PFSK-1 (cell line): ENCODE data around the gene PHRF1.

Experiments
- FOXP2 ChIP-seq: optimal IDR thresholded peaks from 2 replicates; pipeline ENCODE3; 2011; ENCODE audit warnings: borderline replicate concordance, control low read depth, inconsistent platforms; ENCODE audit not compliant: insufficient read depth; ENCODE audit errors: extremely low read length, extremely low read depth
- POLR2AphosphoS5 ChIP-seq: IDR thresholded peaks from 2 replicates; pipeline ENCODE4 v1.6.1; 2012; ENCODE audit warnings: low read depth, mild to moderate bottlenecking, control low read depth, low read length, moderate library complexity
- SIN3A ChIP-seq: IDR thresholded peaks from 2 replicates; pipeline ENCODE4 v1.6.1; 2012; ENCODE audit warnings: mild to moderate bottlenecking, low read length, moderate library complexity, borderline replicate concordance; ENCODE audit not compliant: insufficient read depth
- TAF1 ChIP-seq: IDR thresholded peaks from 2 replicates; pipeline ENCODE4 v1.6.1; 2012; ENCODE audit warnings: low read length, control low read depth, borderline replicate concordance; ENCODE audit not compliant: insufficient read depth
- TF ChIP-seq, protein P1 (sequence below), 2 experiments: IDR thresholded peaks; 2 replicates each; pipeline versions ENCODE4 v1.6.1 to v1.8.0; 2011 to 2012; ENCODE audit warnings: low read depth in 2 of 2, low read length in 2 of 2, control low read depth in 1 of 2, inconsistent platforms in 1 of 2, mild to moderate bottlenecking in 1 of 2, moderate library complexity in 1 of 2; ENCODE audit not compliant: insufficient read depth in 1 of 2

Gene PHRF1

GRCh38 chr11:615504-616319 lies 39.4 kb downstream of the PHRF1 start, which contains the start of gene IRF7:
Gene IRF7, minus strand, starts transcription at chr11:615950. Its CDS starts 586 bp downstream, at chr11:615364.
- TF ChIP-seq FOXP2: no peak
- TF ChIP-seq, protein P1, sequence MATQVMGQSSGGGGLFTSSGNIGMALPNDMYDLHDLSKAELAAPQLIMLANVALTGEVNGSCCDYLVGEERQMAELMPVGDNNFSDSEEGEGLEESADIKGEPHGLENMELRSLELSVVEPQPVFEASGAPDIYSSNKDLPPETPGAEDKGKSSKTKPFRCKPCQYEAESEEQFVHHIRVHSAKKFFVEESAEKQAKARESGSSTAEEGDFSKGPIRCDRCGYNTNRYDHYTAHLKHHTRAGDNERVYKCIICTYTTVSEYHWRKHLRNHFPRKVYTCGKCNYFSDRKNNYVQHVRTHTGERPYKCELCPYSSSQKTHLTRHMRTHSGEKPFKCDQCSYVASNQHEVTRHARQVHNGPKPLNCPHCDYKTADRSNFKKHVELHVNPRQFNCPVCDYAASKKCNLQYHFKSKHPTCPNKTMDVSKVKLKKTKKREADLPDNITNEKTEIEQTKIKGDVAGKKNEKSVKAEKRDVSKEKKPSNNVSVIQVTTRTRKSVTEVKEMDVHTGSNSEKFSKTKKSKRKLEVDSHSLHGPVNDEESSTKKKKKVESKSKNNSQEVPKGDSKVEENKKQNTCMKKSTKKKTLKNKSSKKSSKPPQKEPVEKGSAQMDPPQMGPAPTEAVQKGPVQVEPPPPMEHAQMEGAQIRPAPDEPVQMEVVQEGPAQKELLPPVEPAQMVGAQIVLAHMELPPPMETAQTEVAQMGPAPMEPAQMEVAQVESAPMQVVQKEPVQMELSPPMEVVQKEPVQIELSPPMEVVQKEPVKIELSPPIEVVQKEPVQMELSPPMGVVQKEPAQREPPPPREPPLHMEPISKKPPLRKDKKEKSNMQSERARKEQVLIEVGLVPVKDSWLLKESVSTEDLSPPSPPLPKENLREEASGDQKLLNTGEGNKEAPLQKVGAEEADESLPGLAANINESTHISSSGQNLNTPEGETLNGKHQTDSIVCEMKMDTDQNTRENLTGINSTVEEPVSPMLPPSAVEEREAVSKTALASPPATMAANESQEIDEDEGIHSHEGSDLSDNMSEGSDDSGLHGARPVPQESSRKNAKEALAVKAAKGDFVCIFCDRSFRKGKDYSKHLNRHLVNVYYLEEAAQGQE (IDR thresholded peaks at IDR 0.05; ENCODE audit: insufficient read depth in 1 of 2, low read depth in 2 of 2, low read length in 2 of 2): no peak
- TF ChIP-seq SIN3A: no peak
- peak; percentile 52; the same call in 1 of the 2 replicates for TF ChIP-seq TAF1
- peak; percentile 99 for TF ChIP-seq POLR2AphosphoS5

DNA sequence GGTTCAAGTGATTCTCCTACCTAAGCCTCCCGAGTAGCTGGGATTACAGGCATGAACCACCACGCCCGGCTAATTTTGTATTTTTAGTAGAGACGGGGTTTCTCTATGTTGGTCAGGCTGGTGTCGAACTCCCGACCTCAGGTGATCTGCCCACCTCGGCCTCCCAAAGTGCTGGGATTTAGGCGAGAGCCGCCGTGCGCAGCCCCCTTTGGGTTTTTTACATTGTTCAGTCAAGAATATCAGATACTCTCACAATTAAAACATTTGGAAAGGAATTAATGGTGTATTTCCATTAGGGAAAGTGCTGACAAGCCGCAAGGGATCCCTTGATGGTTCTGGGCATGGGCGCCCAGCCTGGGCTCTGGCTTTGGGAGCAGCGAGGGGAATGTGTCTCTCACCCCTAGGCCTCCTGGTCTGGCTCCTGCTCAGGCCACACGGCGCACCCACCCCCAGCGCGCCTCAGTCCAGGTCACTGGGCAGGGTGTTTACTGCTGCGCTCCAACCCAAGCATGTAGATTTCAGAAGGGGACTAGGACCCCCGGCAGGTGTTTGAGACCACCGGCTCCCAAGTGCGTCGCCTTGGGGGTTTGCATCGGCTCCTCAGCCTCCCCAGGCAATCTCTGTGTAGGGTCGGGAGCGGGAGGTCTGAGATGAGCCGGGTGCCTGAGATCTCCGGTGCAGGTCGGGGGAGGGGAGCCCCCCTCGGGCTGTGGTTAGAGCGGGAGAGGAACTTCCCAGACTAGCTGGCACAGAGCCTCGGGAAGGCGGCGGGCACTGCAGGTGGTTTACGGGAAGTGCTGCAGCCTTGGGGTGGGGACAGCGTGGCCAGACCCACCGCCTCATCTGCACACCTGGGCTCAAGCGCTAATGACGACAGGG lies 40.3 kb downstream of the PHRF1 start:
- TF ChIP-seq FOXP2: no peak
- TF ChIP-seq TAF1: peak; percentile 2; the same call in 1 of the 2 replicates

- TF ChIP-seq POLR2AphosphoS5 (no peak), SIN3A (no peak), FOXP2 (no peak), TAF1 (no peak)
- TF ChIP-seq, protein P1 (IDR thresholded peaks at IDR 0.05; ENCODE audit: insufficient read depth in 1 of 2, low read depth in 2 of 2, low read length in 2 of 2): no peak
Measured at GRCh38 chr11:617199-617911, 41.1 kb downstream of the PHRF1 start.

DNA sequence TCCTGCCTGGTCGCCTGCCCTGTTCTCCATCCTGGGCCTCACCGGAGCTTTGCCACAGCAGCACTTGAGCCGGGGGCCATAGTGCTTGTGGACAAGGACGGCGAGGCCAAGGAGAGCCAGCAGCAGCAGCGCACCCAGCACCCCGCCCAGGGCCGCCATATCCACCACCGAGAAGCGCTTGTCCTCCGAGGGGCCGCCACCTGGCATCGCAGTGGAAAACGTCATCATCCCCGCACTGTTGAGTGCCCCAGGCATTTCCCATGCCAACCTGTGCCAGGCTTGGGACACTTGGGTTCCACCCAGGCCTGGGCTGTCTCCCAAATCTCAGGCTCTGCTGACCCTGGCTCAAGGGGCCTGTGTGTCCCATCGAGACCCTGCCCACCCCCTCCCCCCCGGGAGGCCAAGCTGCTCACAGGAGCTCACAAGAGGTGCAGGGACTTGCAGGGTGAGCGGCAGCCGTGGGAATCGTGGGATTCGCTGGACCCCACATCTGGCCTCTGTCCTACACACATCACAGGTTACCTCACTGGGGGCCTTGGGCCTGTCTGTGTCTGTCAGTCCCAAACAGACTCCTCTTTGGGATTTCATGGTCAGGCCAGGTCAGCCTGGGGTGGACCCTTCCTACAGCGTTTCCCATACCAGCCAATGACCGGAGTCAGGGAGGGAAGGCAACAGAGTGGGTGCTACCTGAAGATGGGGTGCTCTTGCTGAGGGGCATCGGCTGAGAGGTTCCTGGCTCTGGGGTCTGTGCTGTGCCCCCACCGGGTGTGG lies 41.8 kb downstream of the PHRF1 start:
- TF ChIP-seq SIN3A (no peak), TAF1 (no peak), FOXP2 (no peak), POLR2AphosphoS5 (no peak)
- TF ChIP-seq, protein P1 (IDR thresholded peaks at IDR 0.05; ENCODE audit: insufficient read depth in 1 of 2, low read depth in 2 of 2, low read length in 2 of 2): no peak
